Prostate gland (tissue), 2 donors: ENCODE results near the gene TMEM178B. TPM values are rescaled to one million over a fixed set of nuclear protein-coding genes. Genes with fewer than 3 reads are reported as not detected.

ENCODE experiments used
- DNase-seq: peaks from one replicate; pipeline ENCODE4 v3.0.0-alpha.2; 2019; ENCODE audit warnings: low spot score
- H3K27ac ChIP-seq, 2 donors: fragments of 200-600 bp; sonication (generic); 2 replicates each; pipeline ENCODE4 v1.5.1; 2017 to 2019
- H3K27me3 ChIP-seq: fragments of 200-600 bp; sonication (generic); replicated peaks from 2 replicates; pipeline ENCODE4 v1.5.1; 2019; ENCODE audit not compliant: insufficient read depth
- H3K36me3 ChIP-seq, 2 donors: fragments of 200-600 bp; sonication (generic); 1 replicate in 1 of 2; 2 replicates in 1 of 2; pipeline versions ENCODE4 v1.5.1 to v1.8.1; 2017 to 2019
- H3K4me1 ChIP-seq: fragments of 200-600 bp; sonication (generic); replicated peaks from 2 replicates; pipeline ENCODE4 v1.5.1; 2019
- H3K4me3 ChIP-seq, 2 donors: fragments of 200-600 bp; sonication (generic); 2 replicates each; pipeline ENCODE4 v1.5.1; 2017 to 2019
- H3K9me3 ChIP-seq: fragments of 200-600 bp; sonication (generic); 2 replicates; pipeline ENCODE4 v1.5.1; 2017
- POLR2A ChIP-seq: fragments of 450-650 bp; IDR thresholded peaks from one replicate; pipeline ENCODE4 v1.6.1; 2016; ENCODE audit warnings: antibody characterized with exemption, mild to moderate bottlenecking
- POLR2AphosphoS5 ChIP-seq: sonication (generic); formaldehyde crosslinking; IDR thresholded peaks from one replicate; pipeline ENCODE4 v1.6.1; 2017; ENCODE audit warnings: antibody characterized with exemption
- WGBS: methylation state at CpG from one replicate; pipeline ENCODE4 v1.1.5; 2018; 5-methylcytosine and 5-hydroxymethylcytosine counted together
- intact Hi-C: fragments of 100-400 bp; cut with DNase I; formaldehyde crosslinking; loops from one replicate; pipeline ENCODE4 v1.14.2; 2022
- total RNA-seq, 2 donors: library from RNA; depleted of rRNA; stranded (reverse); fragments of >200 nt; gene quantifications; one replicate each; pipeline ENCODE4 v1.1.0, GENCODE V29; 2016
- TF ChIP-seq, protein P1 (sequence below), 4 experiments: fragments of 200-600 bp in 2 of 4; fragments of 450-650 bp in 2 of 4; sonication (generic) in 2 of 4; IDR thresholded peaks; 1 replicate in 3 of 4; 2 replicates in 1 of 4; pipeline ENCODE4 v1.5.1; 2016 to 2019; ENCODE audit warnings: antibody characterized with exemption in 4 of 4, mild to moderate bottlenecking in 2 of 4, moderate library complexity in 2 of 4

Gene TMEM178B
- total RNA-seq, 2 donors from 2014 or later: 3.4 to 5.2 TPM

DNA sequence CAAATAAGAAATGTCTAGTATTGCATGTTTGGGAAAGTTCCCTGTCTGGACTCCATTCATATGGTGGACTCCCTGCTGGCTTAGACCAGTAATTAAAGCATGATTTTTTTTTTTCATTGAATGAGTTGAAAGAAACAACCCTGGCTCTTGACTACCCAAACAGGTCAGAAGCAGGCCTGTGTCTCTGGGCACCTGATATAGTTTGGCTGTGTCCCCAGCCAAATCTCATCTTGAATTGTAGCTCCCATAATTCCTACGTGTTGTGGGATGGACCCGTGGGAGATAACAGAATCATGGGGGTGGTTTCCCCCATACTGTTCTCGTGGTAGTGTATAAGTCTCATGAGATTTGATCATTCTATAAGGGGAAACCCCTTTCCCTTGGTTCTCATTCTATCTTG lies 206.2 kb downstream of the TMEM178B start:
- no peak for TF ChIP-seq POLR2AphosphoS5
- TF ChIP-seq, protein P1, sequence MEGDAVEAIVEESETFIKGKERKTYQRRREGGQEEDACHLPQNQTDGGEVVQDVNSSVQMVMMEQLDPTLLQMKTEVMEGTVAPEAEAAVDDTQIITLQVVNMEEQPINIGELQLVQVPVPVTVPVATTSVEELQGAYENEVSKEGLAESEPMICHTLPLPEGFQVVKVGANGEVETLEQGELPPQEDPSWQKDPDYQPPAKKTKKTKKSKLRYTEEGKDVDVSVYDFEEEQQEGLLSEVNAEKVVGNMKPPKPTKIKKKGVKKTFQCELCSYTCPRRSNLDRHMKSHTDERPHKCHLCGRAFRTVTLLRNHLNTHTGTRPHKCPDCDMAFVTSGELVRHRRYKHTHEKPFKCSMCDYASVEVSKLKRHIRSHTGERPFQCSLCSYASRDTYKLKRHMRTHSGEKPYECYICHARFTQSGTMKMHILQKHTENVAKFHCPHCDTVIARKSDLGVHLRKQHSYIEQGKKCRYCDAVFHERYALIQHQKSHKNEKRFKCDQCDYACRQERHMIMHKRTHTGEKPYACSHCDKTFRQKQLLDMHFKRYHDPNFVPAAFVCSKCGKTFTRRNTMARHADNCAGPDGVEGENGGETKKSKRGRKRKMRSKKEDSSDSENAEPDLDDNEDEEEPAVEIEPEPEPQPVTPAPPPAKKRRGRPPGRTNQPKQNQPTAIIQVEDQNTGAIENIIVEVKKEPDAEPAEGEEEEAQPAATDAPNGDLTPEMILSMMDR (IDR thresholded peaks at IDR 0.05): no peak
- TF ChIP-seq POLR2A: no peak
- H3K27ac ChIP-seq: no peak overlapping the region
- 91% methylated on average over 3 of the region's 3 CpGs for WGBS
- H3K9me3 ChIP-seq: no peaks in the 10 kb centered on the region
- no peak for DNase-seq
- H3K36me3 ChIP-seq: no peaks in the 10 kb centered on the region
- intact Hi-C loops: no loop called here
- H3K4me1 ChIP-seq: no peaks in the 10 kb centered on the region
- no peaks in the 10 kb centered on the region for H3K27me3 ChIP-seq
- H3K4me3 ChIP-seq: no peak overlapping the region

DNA sequence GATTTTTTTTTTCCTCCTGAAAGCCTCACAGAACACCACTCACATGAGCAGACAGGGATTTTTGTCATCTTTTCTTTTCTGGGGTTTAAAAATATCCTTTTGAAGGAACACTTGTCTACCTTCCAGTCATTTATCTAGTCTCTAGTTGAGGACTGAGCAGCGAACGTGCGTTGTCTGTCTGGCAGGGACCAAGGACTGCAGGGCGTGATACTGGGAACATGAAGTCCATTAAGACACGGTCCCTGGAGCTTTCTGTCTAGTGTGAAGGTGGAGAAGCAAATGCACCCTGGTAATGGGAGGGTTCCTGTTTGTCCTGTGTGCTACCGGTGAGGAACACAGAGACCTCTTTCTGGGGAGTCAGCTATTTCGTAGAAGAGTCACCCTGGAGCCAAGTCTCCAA lies 207.4 kb downstream of the TMEM178B start:
- intact Hi-C loops: no loop called here

DNA sequence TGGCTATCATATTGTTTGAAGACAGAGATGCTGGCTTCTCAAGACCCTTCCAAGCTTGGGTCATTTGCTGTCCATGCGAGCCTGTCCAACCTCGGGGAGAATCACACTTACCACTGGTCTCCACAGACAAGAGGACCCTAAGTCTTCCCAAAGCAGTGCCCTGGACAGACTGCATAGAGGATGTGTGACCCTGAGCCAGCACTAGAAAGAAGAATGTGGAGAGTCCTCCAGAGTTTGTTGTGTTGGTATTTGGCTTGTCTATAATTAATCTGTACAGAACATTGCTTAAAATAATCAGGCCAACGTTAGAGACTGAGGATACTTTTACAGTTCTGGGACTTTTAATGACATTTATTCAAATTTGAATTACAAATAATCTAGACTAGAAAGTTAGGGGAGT lies 212.7 kb downstream of the TMEM178B start:
- WGBS: 71% methylated on average over 3 of the region's 3 CpGs
- Histone ChIP-seq H3K4me1 (no peaks in the 10 kb centered on the region), H3K27me3 (no peaks in the 10 kb centered on the region), H3K27ac (no peak overlapping the region), H3K9me3 (no peaks in the 10 kb centered on the region), H3K4me3 (no peak overlapping the region), H3K36me3 (no peaks in the 10 kb centered on the region)
- intact Hi-C loops: no loop called here
- no peak for DNase-seq
- TF ChIP-seq, protein P1 (IDR thresholded peaks at IDR 0.05): no peak
- no peak for TF ChIP-seq POLR2A
- no peak for TF ChIP-seq POLR2AphosphoS5

More for the DNA sequence above, 207.4 kb downstream of the TMEM178B start:
- no peaks in the 10 kb centered on the region for H3K36me3 ChIP-seq
- TF ChIP-seq, protein P1 (IDR thresholded peaks at IDR 0.05): no peak
- TF ChIP-seq POLR2AphosphoS5 (no peak), POLR2A (no peak)
- H3K4me1 ChIP-seq: no peaks in the 10 kb centered on the region
- no peak overlapping the region for H3K27ac ChIP-seq
- no peak overlapping the region for H3K4me3 ChIP-seq
- DNase-seq: no peak
- H3K27me3 ChIP-seq: no peaks in the 10 kb centered on the region
- WGBS: 86% methylated on average over 7 of the region's 7 CpGs
- no peaks in the 10 kb centered on the region for H3K9me3 ChIP-seq

DNA sequence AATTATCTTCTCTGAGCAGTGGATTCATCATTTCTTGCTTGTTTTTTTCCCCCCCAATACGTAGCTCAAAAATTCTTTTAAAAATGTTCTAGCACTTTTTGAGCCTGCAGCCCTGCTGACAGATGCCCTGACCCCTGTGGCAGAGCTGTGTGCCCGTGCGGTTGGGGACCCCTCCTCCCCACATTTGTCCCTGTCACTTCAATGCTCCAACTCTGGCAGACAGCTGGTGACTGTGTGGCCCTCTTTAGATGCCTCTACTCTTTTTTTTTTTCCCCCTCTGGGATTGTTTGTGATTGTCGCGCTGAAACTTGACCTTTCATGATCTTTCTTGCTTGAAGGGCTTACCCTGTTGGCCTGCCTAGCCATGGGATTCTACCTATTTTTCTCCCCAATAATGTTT lies 214.1 kb downstream of the TMEM178B start:
- no peak for DNase-seq
- WGBS: 52% methylated on average over 5 of the region's 5 CpGs
- H3K36me3 ChIP-seq: no peaks in the 10 kb centered on the region

DNA sequence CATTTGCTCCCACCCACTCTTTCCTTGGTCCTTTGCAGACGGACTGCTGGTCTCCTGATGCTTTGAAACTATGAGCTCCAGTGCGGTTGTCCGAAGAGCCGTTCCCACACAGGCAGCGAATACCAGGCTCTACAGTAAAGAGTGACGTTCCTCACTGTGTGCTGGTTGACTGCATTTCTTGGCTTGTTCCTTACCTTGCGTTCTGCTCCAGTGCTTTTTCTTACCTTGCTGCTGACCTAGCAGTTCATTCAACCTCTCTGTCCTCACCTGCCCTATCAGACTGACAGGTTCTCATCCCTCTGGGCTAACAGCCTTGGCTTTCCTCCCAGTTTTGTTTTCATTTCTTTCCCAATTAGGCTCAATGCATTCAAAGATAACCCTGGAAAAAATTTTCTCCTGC lies 214.8 kb downstream of the TMEM178B start:
- H3K27ac ChIP-seq: no peak overlapping the region
- TF ChIP-seq POLR2AphosphoS5 (no peak), POLR2A (no peak)
- TF ChIP-seq, protein P1 (IDR thresholded peaks at IDR 0.05): no peak
- H3K27me3 ChIP-seq: no peaks in the 10 kb centered on the region
- 62% methylated on average over 7 of the region's 7 CpGs for WGBS
- H3K9me3 ChIP-seq: no peaks in the 10 kb centered on the region
- intact Hi-C loops: no loop called here
- no peaks in the 10 kb centered on the region for H3K4me1 ChIP-seq
- H3K36me3 ChIP-seq: no peaks in the 10 kb centered on the region
- DNase-seq: no peak
- H3K4me3 ChIP-seq: no peak overlapping the region

More for the DNA sequence above, 214.1 kb downstream of the TMEM178B start:
- no peaks in the 10 kb centered on the region for H3K4me1 ChIP-seq
- no peak overlapping the region for H3K27ac ChIP-seq
- H3K4me3 ChIP-seq: no peak overlapping the region
- no peaks in the 10 kb centered on the region for H3K27me3 ChIP-seq
- TF ChIP-seq, protein P1 (IDR thresholded peaks at IDR 0.05): no peak
- TF ChIP-seq POLR2AphosphoS5 (no peak), POLR2A (no peak)
- intact Hi-C loops: no loop called here
- no peaks in the 10 kb centered on the region for H3K9me3 ChIP-seq
